BE2C (cell line): ENCODE data around the gene IMP4.

Experiments used
- DNase-seq: peaks from one replicate; pipeline ENCODE4 v3.0.0-alpha.2; 2020
- H3K27me3 ChIP-seq: fragments of 250-450 bp; sonication (Bioruptor Pico); 2 replicates; pipeline ENCODE4 v1.5.1; 2020; ENCODE audit warnings: mild to moderate bottlenecking
- H3K36me3 ChIP-seq: fragments of 250-450 bp; sonication (Bioruptor Pico); 2 replicates; pipeline ENCODE4 v1.5.1; 2020; ENCODE audit warnings: mild to moderate bottlenecking
- H3K4me1 ChIP-seq: fragments of 250-450 bp; sonication (Bioruptor Pico); 2 replicates; pipeline ENCODE4 v1.5.1; 2020
- H3K4me3 ChIP-seq: 2 replicates; pipeline ENCODE4 v1.5.1; 2011; ENCODE audit warnings: low read depth, low read length
- H3K9me3 ChIP-seq: fragments of 250-450 bp; sonication (Bioruptor Pico); 2 replicates; pipeline ENCODE4 v1.5.1; 2020
- TF ChIP-seq, protein P1 (sequence below): IDR thresholded peaks from 2 replicates; pipeline ENCODE4 v1.5.1; 2012; ENCODE audit warnings: mild to moderate bottlenecking, low read depth, low read length

The IMP4 gene

DNA sequence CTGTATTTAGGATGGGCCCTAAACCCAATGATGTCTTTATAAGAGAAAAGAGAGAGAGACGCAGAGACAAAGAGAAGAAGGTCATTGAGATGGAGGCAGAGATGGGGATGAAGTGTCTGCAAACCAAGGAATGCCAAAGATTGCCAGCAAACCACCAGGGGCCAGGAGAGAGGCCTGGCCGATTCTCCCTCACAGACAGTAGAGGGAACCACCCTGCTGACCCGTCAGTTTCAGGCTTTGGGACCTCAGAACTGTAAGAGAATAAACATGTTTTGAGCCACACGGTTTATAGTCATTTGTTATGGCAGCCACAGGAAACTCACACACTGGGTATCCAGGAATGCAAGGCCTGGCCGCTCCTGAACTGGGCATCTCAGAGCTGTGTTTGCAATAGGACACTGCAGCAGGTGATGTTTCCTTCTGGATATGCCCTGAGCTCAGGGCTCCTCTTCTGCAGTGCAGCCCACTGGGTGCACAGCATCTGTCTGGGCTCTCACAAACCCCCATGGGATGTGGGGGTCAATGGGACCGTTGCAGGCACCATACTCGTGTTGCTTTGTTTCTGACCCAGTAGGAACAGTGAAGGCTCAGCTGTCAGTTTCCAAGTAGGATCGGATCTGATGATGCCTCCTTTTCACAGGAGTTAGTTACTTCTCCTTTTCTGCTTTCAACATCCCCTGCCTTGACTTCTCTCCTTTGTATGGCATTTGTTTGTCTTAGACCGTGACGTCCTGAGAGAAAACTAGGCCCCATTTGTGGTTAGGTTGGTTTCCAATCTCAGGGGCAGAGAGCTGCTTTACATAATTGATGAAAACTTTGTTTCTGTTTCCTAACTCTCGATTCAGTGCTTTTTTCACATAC is 34.0 kb downstream of the IMP4 start:
- Histone ChIP-seq H3K36me3 (no peaks in the 10 kb centered on the region), H3K27me3 (no peaks in the 10 kb centered on the region), H3K4me3 (no peak overlapping the region), H3K9me3 (no peaks in the 10 kb centered on the region), H3K4me1 (no peaks in the 10 kb centered on the region)
- TF ChIP-seq, protein P1, sequence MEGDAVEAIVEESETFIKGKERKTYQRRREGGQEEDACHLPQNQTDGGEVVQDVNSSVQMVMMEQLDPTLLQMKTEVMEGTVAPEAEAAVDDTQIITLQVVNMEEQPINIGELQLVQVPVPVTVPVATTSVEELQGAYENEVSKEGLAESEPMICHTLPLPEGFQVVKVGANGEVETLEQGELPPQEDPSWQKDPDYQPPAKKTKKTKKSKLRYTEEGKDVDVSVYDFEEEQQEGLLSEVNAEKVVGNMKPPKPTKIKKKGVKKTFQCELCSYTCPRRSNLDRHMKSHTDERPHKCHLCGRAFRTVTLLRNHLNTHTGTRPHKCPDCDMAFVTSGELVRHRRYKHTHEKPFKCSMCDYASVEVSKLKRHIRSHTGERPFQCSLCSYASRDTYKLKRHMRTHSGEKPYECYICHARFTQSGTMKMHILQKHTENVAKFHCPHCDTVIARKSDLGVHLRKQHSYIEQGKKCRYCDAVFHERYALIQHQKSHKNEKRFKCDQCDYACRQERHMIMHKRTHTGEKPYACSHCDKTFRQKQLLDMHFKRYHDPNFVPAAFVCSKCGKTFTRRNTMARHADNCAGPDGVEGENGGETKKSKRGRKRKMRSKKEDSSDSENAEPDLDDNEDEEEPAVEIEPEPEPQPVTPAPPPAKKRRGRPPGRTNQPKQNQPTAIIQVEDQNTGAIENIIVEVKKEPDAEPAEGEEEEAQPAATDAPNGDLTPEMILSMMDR: no peak
- DNase-seq: no peak

DNA sequence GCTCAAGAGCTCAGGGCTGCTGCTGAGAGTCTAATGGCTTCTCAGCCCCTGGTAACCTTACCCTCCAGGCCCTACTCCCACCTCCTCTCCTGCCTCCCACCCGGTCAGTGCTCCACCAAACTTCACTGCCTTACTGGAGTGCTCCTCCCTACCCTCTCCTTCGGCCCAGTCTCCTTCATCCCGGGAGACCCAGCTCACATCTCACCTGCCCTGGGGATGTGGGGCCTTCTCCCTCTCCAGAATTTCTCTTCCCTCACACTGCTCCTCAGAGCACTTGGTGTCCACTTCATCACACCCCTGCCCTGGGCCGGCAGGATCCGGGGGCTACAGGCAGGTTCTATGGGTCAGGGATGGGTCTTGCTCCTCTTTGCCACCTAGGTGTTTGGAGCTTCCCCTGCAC is 34.8 kb downstream of the IMP4 start:
- Histone ChIP-seq H3K9me3 (no peaks in the 10 kb centered on the region), H3K4me3 (no peak overlapping the region), H3K27me3 (no peaks in the 10 kb centered on the region), H3K36me3 (no peaks in the 10 kb centered on the region), H3K4me1 (no peaks in the 10 kb centered on the region)
- TF ChIP-seq, protein P1: no peak
- no peak for DNase-seq

DNA sequence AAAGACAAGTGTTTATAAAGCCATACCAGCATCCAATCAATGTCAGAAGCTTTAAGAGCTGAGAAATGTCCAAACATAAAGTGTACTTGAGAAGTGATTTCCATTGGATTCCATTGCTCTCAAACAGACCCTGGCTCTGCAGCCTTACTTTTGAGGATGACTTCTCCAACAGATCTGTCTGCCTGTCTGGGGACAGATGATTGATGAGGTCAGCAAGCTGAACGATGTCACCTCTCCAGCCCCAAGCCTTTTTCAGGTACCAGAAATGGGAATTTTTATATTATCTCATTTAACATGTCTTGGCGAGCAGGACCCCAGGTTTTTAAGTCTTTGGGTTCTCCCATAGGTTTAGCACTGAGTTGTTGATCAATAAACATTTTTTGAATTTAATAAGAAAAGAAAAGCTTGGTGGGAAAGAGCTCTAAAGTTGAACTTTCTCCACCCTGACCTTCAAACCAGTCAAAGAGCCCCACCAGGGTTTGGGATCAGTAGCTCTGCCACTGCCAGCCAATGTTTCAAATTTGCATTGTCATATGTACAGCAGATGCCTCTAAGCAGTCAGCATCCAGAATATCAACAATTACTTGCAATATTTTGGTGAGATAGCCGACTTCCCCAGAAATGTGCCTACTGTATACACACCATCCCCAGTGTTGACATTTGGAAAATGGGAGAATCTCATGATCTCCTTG is 35.7 kb downstream of the IMP4 start:
- H3K36me3 ChIP-seq: no peaks in the 10 kb centered on the region
- H3K27me3 ChIP-seq: no peaks in the 10 kb centered on the region
- TF ChIP-seq, protein P1: no peak
- H3K4me3 ChIP-seq: no peak overlapping the region
- no peaks in the 10 kb centered on the region for H3K9me3 ChIP-seq
- no peak for DNase-seq
- no peaks in the 10 kb centered on the region for H3K4me1 ChIP-seq

DNA sequence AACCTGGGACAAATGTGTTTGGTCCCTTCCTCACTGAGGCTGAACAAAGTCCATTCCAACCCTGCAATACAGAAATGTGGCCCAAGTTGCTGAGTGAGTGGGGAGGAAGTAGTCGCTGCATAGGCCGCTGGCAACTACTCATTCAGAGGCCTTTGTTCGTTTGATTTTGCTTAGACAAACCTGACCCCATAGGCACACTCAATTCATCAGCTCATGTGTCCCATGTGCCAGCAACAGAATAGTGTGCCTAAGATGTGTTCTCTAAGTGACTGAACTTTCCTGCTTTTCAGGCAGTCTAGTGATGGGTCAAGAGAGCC is 36.2 kb downstream of the IMP4 start:
- no peak overlapping the region for H3K4me3 ChIP-seq
- no peak for DNase-seq
- no peaks in the 10 kb centered on the region for H3K36me3 ChIP-seq

DNA sequence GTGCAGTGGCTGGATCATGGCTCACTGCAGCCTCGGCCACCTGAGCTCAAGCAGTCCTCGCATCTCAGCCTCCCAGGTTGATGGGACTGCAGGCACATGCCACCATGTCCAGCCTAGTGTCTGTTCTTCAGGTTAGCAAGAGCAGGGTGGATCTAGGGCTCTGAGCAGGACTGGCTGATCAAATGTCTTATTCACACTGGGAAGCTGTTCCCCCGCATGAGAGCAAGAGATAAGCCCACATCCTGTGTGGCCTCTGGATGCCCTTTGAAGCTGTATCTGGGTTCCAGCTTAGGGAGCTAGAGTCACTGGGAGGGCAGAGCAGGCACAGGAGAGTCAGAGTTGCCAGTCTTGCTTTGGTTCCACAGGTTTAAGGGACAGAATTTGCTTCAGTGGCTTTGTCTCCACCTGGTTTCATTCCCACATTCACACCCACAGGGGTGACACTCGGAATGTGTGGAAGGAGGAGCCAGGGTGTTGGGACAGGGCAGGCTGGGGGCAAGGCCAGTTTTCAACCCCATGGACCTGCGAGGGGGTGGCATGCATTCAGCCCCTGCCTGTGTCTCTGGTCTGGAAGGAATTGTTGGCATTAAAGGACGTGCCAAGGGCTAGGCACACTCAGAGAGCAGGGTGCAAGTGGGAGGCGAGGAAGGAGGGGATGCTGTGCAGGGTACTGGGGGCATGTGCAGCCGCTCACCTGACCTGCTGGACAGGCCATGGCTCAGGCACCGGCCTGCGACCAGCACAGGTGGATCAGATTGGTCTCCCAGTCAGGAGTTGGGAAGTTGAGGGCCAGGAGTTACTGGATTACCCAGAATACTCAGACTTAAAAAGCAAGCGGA is 37.6 kb downstream of the IMP4 start:
- no peaks in the 10 kb centered on the region for H3K9me3 ChIP-seq
- TF ChIP-seq, protein P1: no peak
- H3K36me3 ChIP-seq: no peaks in the 10 kb centered on the region
- no peaks in the 10 kb centered on the region for H3K27me3 ChIP-seq
- H3K4me1 ChIP-seq: no peaks in the 10 kb centered on the region
- DNase-seq: no peak
- no peak overlapping the region for H3K4me3 ChIP-seq

More for the DNA sequence above, 36.2 kb downstream of the IMP4 start:
- no peaks in the 10 kb centered on the region for H3K4me1 ChIP-seq
- TF ChIP-seq, protein P1: no peak
- H3K27me3 ChIP-seq: no peaks in the 10 kb centered on the region
- H3K9me3 ChIP-seq: no peaks in the 10 kb centered on the region
